HG02884 (cell line): Measurements from ENCODE around the gene TRERF1.

Experiments
- ATAC-seq: cut with Tn5 transposase; IDR thresholded peaks from one replicate; pipeline ENCODE4 v1.9.1; 2021; ENCODE audit warnings: mild to moderate bottlenecking, moderate library complexity; ENCODE audit not compliant: unreplicated experiment

TRERF1 gene

DNA sequence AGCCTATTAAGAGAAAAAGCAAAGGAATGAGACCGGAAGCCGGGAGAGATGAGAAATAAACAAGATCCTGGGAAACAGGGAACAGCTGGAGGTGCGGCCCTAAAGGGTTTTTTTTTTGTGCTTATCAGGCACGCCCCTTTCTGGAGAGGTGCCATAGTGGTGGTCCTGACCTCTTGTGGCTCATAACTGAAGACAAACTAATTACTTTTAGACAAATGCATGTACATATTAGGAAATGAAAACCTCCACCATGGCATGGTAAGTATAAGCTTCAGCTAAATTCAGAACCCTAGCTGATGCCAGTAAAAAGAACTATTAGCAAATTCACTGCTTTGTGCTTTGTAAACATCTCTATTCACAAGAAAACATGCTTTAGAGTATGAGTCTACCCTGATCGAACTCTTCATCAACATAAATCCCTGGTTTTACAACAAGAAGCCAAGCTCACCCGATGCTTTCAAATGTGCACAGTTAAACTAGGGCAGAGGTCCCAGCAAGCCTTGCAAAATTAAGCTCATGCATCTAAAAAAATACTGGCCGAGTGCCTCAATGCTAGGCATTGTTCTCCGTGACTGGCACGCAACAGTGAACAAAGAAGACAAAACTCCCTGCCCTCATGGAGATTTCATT lies 137.7 kb downstream of the TRERF1 start:
- ATAC-seq: no peak

DNA sequence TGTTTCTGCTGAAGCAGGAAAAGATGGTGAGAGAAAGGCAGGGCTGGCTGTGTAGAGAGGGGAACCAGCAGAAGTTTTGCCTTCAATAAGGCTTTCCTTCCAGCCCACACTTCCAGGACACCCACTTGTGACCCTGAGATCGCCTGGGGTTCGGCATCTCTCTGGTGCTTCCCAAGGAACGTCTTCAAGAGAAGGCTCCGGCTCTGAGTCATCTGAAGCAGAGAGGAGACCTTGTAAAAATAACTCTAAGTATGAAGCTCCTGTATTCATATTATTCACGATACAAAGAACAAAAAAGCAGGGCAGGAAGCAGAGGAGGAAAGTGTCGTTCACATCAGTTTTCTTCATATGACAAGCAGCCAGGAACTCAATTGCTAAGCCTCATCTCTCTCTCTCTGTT lies 138.7 kb downstream of the TRERF1 start:
- ATAC-seq: no peak

DNA sequence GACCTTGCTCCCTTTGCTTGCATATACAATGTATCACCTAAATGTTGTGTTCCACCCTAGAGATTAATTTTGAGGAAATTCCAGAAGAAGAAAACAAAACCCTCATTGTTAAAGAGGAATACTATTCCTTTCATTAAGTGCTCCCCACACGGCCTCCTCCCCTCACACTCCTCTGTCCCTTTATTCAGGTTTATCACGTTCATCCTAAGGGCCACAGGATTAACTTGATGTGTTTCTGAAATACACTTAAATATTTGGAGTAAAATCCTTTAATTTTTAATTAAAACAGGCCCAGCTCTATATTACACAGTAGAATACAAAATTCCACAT lies 144.6 kb downstream of the TRERF1 start:
- ATAC-seq: no peak

DNA sequence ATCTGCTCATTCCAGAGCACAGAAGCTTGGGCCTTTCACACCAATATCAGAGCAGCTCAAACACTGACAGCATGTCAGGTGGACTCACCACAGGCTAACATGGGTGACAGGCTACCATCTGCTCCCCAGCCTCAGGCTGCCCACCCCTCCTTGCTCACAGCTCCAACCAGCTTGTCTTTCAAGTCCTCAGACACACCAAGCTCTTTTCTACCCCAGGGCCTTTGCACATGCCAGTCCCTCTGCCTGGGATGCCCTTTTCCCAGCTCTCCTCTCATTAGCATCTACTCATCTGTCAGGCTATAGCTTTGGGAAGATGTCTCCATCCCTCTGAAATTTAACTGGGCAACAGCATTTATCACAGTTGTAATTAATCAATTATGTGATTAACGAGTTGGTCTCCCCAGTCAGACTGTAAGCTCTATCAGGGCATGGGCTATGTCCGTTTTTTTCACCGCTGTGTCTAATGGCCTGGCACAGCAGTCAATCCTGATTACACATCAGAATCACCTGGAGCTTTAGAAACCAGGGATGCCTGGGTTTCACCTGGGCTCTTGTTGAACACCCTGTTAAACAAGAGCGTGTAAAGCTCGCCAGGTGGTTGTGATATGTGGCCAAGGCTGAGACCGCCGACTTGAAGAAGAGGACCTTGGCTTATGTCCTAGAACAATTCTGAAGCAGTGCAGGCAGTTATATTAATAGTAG lies 145.1 kb downstream of the TRERF1 start:
- ATAC-seq: no peak

DNA sequence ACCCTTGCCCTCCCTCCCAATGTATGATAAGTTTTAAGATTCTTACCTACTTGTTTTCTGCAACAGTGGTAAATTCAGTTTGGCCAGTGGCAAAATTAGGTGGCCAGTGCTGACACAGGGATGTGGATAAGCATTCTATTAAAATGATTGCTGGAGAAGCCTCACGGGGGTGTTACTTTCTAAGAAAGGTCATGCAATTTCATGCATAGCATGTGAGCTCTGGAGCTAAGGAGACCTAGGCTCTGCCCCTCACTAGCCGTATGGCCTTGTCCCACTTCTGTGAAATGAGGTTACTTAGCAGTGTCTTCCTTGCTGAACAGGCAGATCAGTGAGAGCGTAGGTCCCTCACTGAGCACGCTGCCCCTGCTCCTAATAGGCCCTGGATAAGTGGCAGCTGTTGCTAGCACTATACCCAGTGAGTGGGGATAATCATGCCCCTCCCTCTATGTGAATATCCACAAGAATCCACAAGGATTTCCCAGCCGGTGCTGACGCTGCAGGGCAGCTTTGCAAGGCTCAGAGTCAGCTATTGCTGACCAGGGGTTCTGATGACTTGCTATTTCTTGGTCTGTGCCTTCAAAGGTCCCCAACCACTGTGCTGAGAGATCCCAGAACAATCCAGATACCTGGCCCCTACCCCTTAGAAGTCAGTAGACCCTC lies 147.5 kb downstream of the TRERF1 start:
- ATAC-seq: no peak

DNA sequence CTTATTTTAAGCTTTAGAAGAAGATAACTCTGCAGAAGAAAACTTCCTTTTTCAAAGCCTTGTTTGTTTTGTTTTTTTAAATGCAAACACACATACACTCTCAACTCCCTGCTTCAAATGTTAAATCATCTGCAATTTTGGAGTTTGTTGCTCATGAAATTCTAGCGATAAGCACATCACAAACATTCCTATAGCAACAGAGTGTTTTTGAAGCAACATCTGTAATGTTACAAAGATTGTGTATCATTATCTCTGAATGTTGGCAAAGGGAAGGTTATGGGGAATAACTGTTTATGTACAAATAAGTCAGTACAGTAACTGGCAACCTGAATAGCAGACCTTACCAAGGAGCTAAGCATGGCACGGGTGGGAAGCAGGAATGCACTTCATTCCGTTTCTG lies 149.3 kb downstream of the TRERF1 start:
- no peak for ATAC-seq

DNA sequence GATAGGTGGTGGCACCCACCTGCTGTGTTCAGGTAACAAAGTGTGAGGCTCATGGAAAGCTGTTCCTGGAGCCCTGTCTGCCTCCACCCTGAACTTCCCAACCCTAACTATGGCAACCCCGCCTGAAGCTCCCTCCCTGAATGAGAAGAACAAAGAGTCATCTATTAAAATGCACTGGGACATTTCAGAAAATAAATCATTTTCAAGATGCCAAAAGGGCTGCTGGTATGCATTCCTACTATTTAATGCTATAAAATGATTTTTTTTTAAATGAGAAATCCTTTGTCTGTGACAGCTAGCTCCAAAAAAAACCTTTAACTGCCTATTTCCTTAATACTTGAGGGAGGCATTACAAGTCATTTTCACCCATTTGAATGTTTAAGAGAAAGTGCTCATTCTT lies 149.7 kb downstream of the TRERF1 start:
- ATAC-seq: no peak

DNA sequence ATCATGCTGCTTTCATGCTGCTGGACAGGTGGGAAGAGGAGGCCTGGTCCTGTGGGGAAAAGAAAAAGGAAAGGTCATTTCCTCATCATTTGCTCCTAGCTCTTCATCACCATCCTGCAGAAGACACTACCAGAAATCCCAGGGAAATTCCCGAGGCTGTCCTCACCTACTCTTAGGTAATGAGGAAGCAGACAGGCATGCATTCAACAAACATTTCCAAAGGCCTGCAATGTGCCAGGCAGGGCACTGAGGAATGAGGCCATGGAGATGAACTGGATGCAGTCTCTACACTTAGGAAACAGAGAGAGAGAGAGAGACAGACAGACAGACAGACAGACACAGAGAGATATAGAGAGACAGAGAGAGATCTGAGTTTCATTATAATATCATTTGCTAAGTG lies 151.0 kb downstream of the TRERF1 start:
- no peak for ATAC-seq

DNA sequence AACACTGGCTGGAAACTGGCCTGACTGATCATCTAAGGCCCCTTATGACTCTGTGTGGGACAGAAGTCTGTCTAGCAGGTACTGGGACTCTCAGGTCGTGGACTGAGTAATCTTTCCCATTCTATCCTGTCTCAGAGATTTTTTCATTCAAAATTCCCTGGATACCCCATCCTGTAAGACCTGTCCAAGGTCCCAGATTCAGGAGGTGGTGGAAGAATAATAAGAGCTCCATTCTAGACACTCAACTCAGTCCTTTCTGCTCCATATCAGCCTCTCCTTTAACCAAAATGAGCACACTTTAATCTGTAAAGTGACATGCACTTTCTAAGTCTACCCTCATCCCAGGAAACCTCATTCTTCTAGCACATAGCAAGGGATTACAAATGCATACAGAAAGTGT lies 151.5 kb downstream of the TRERF1 start:
- no peak for ATAC-seq

DNA sequence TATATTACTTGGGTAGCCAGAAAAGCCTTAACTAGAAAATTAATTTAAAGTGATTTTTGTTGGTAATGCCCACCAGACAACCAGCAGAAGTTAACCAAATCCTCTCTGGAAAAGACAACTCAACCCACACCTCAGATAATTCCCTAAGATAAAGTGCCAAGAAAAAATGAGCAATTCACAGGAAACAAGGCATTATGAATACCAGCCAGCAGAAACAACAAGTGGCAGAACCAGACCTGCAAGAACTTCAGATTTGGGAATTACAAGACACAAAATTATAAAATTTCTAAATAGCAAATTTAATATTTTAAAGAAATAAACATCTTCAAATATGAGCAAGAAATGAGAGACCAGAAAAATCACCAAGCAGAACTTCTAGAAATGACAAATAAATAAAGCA lies 154.1 kb downstream of the TRERF1 start:
- no peak for ATAC-seq

DNA sequence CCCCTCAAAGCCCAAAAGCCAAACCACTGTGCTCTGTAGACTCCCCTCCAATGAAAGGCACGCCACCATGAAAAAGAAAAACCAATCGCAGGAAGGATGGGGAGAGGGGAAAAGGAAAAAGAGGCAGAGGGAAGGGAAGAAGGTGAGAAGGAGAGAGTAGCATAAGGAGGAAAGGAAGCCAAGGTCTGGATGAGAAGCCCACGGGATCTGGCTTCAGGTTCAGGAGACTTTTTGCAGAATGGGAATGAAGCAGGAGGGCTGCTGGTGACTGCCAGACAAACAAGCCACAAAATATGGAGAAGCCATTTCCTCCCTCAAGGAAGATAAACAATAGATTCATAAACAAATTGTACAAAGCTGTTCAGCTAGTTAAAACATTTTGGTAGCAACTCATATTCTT lies 155.1 kb downstream of the TRERF1 start:
- no peak for ATAC-seq

DNA sequence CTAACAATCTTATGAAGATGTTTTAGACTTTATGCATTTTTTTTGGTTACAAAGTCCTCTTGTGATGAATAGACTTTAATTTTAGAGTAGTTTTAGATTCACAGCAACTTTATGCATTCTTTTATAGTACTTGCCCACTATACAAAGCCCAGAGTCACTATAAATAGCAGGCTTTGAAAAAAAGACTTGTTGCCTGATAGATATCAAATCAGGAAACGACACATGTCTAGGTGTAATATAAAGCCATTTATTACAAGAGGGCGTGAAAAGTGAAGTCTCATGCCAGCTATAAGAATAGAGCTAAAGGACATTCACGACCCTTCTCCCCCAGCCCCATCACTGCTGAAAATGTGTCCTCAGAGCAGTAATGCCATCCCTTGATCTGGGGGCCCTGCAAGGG lies 156.0 kb downstream of the TRERF1 start:
- no peak for ATAC-seq

DNA sequence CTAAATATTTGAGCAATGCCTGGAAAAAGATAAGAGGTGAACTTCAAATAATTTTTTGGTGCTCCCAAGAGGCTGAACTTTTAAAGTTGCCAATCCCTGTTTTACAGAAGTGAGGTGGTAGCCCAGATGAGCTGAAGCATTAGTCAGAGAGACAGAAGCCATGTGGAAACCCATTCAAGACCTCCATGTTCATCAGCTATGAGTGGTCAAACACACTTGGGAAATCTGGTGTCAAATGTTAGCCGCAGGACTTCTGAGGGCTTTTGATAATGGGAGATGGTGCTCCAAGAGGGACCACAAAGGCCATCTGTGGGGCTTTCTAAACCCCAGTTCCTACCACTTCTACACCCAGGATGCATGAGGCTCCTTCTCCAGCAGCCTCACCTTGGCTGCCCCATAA lies 156.5 kb downstream of the TRERF1 start:
- no peak for ATAC-seq

DNA sequence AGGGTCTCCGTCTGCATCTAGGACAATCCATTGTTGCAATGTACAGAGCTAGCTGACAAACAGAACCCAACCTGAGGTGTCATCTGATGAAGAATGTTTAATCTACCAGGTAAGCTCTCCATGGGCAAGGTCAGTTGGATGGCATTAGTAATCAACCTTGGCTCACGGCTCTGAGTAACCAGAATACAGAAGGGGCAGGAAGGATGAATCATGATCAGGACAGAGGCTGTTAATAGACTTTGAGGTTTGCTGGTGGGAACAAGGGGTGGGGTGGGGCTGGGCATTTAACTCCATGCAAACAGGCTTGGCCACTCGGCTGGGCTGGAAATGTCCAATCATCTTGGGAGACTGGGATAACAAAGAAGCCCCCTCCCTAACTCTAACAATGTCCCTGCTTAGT lies 157.0 kb downstream of the TRERF1 start:
- ATAC-seq: no peak

DNA sequence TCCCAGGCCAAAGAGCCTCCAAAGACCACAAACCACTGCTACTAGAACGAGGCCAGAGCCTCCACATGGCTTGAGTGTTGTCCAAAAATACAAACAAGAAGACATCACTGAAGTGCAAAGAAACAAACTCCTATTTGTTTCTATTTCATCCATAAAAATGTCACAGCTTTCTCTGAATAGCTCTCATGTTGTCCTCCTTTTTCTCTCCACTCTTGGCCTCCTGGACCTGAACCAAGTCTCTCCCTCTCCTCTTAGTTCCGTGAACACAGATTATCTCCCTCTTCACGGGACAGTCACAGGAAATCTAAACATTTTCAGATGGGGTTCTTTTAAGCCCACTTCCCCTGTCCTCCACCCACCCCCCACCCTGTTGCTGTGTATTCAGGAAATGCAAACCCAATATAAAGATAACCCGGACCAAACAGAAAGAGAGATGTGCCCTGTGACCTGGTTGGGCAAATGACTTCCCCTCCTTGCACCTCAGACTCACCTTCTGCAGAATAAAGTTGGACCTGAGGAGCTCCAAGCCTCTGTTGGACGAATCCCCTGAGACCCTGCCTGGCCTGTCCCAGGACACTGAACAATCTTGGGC lies 158.2 kb downstream of the TRERF1 start:
- ATAC-seq: no peak

DNA sequence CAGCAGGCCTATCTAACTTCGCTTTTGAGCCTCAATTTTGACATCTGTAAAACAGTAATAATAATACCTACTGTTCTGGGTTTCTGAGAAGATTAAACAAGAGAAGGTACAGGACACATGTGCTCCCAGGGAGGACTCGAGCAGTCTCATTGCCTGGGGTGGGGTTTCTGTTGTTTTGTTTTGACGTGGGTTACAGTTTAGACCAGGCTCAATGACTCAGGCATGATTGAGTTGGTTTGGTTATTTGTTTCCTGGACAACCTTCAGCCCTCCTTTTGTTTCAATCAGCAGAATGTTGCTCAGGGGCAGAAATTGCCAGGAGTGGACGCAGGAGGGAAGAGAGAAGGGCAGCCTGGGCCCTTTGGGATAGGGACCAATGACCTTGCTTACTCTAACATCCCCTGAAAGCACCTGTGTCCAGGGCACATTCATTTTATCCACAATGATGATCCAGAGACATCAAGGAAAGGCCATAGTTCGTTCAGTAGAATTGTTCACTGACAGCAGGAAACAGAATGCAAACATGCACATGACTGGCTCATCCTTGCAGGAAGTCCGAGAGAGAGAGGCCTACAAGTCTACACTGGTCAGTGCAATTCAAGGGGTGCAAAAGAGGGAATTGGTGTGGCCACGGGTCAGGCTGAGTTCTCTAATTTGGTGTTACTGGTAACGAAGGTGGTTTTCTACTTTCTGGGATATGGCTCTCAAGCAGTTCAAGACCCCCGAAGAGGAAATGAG lies 159.6 kb downstream of the TRERF1 start:
- ATAC-seq: no peak

DNA sequence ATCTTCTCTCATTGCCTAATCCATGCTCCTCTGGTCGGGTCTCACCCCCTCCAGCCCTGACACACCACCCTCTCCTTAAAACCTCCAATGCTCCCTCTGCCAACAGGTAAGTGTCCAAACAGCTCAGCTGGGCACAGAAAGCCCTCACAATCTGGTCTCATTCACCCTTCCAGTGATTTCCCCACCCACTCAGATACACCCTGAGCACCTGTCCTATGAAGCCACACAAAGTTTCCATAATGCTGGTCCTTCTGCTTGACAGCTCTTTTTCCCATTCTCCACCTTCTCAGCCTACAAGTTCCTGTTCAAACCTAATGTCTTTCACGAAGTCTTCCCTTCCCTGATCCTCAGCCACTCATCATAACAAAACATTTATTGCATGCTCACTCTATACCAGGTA lies 164.0 kb downstream of the TRERF1 start:
- ATAC-seq: no peak

DNA sequence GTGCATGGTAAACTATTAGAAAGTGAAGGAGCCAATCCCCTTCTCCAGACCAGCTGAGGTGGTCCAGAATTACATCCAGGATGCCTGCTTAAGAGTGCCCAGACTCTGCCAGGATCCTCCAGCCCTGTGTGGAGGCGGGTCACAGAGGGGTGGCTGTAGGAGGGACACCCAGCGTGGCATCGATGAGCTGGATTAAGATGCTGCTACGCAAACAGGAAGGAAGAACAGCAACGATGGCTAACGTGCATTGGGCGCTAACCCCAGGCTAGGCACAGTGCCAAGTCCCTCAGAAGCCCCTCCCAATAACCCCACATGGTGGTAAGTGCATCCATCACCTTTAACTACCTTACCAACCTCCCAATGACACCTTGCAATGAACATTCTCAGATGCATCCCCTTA lies 170.2 kb downstream of the TRERF1 start:
- ATAC-seq: no peak

DNA sequence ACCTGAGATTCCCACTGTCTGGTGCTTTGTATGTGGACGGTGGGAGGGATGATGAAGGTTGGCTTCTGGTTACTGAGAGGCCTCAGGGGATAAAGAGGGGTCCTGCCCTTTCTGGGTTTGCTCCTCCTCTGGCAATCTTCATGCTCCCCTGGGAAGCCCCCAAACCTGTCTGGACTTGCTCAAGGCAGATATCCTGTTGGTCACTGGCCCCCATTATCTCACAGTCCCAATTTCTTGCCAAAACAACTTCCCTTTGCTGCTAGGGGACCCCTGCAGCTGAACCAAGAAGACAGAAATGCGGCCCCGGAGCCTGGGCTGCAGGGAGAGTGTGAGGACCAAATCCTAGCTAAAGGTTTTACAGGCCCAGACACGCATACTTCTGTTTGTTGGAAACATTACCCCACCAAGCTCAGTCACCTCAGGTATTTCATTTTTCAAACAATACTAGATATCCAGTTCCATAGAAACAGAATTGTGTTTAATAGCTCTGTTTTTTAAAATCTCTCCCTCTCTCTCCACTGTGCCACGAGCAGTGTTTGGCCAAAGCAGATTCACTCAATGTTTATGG lies 170.7 kb downstream of the TRERF1 start:
- no peak for ATAC-seq

DNA sequence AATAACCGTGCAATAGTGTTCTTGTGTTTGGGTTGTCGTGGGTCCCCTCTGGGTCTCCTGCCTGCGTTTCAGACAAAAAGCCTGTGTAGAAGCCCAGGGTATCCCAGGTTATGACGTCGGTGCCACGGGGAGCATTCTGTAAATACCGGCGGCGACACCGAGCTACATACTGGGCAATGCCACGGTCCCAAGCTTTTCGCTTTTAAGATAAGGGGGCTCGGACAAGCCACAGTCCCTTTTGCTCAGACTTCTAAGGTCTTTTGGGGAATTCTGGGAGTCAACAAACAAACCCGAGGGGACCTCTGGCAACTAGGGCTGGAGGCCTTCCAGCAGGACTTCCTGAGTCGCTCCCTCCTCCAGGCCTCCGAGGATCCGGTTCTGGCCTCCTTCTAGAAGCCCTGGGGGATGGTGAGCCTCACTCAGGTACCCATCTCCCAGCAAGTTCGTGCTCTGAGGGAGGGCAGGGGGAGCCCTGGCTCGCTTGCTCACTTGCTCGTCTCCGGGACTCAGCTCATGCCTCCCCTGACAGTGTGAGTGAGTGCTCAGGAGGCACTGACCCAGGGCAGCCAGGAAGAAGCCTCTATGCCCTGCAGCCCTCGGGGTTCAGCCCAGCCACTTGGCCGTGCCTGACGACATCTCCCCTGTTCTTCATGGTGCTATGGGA lies 171.6 kb downstream of the TRERF1 start:
- ATAC-seq: no peak
